ENCODE data around the gene FMN2. TPM values are rescaled to one million over a fixed set of nuclear protein-coding genes. Genes with fewer than 3 reads are reported as not detected.

FMN2 gene
- polyA plus RNA-seq, 3 donors: not detected

DNA sequence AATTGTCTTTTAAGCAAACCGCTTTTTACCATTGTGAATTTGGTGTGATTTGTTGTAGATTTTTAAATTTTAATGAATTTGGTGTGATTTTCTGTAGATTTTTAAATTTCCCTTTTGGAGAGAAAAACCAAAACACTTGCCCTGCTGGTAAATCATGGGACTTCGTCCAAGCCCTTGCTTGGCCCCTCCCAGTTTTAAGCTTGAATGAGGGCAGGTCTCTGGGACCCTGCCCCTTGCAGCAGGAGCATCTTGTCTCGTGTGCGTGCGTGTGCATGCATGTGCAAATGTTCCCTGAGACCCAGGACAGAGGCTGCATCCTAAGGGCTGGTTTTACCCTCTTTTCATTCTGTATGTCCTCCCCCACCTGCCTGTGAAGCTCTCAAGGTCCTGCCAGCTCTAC lies 271.6 kb downstream of the FMN2 start:
- H3K27ac ChIP-seq (ENCODE audit: low read depth in 1 of 2, low read length in 2 of 2): no peak overlapping the region
- no peaks in the 10 kb centered on the region for H3K79me2 ChIP-seq (ENCODE audit: insufficient read depth, low read length)
- no peak for TF ChIP-seq CTCF (IDR thresholded peaks at IDR 0.05)
- H3K4me2 ChIP-seq (replicated peaks; ENCODE audit: extremely low read depth, low read length, poor library complexity, severe bottlenecking): no peak overlapping the region
- no peaks in the 10 kb centered on the region for H3K36me3 ChIP-seq (replicated peaks in 1 of 2; ENCODE audit: control insufficient read depth in 1 of 2, insufficient read depth in 2 of 2, low read length in 2 of 2)
- H3K9me3 Mint-ChIP-seq: peaks cover 0 to 8% (median 2%) of the 10 kb centered on the region in 7 donors
- H3K4me3 Mint-ChIP-seq: no peak overlapping the region
- H3K27me3 Mint-ChIP-seq (ENCODE audit: low read depth in 3 of 3): peaks cover 0 to 2% (median 1%) of the 10 kb centered on the region in 3 donors
- H3K27ac Mint-ChIP-seq: no peak overlapping the region
- H3K36me3 Mint-ChIP-seq: no peaks in the 10 kb centered on the region
- no peak overlapping the region for H2AFZ ChIP-seq (ENCODE audit: insufficient read depth, low read depth, low read length, poor library complexity, severe bottlenecking)
- intact Hi-C loops (cut with micrococcal nuclease): no loop called here
- no peaks in the 10 kb centered on the region for H3K4me1 ChIP-seq (ENCODE audit: control insufficient read depth in 1 of 2, insufficient read depth in 2 of 2, low read length in 2 of 2)
- H4K20me1 ChIP-seq (ENCODE audit: insufficient read depth, low read length): no peaks in the 10 kb centered on the region
- H3K9me3 ChIP-seq (replicated peaks in 1 of 2; ENCODE audit: control insufficient read depth in 1 of 2, insufficient read depth in 1 of 2, low read length in 2 of 2): no peaks in the 10 kb centered on the region
- H3K27me3 ChIP-seq (ENCODE audit: control insufficient read depth in 2 of 2, insufficient read depth in 2 of 2, low read length in 2 of 2): no peaks in the 10 kb centered on the region
- 50% methylated on average over 4 of the region's 5 CpGs for WGBS (ENCODE audit: insufficient coverage)
- no peaks in the 10 kb centered on the region for H3K4me1 Mint-ChIP-seq
- H3K9ac ChIP-seq (ENCODE audit: insufficient read depth, low read length, poor library complexity, severe bottlenecking): no peak overlapping the region
- no peak for DNase-seq
- H3K4me3 ChIP-seq (replicated peaks in 1 of 3; ENCODE audit: low read depth in 2 of 3, low read length in 3 of 3): no peak overlapping the region

GRCh38 chr1:240363914-240364313 lies 272.2 kb downstream of the FMN2 start:
- Mint-ChIP-seq H3K36me3 (no peaks in the 10 kb centered on the region), H3K4me3 (no peak overlapping the region), H3K4me1 (no peaks in the 10 kb centered on the region), H3K9me3 (peaks cover 0 to 6% (median 3%) of the 10 kb centered on the region in 7 donors), H3K27me3 (ENCODE audit: low read depth in 3 of 3) (peaks cover 0 to 2% (median 1%) of the 10 kb centered on the region in 3 donors), H3K27ac (no peak overlapping the region)
- H3K9me3 ChIP-seq (replicated peaks in 1 of 2; ENCODE audit: control insufficient read depth in 1 of 2, insufficient read depth in 1 of 2, low read length in 2 of 2): no peaks in the 10 kb centered on the region
- no peak overlapping the region for H3K27ac ChIP-seq (ENCODE audit: low read depth in 1 of 2, low read length in 2 of 2)
- no peak for TF ChIP-seq CTCF (IDR thresholded peaks at IDR 0.05)
- intact Hi-C loops (cut with micrococcal nuclease): no loop called here
- no peaks in the 10 kb centered on the region for H3K4me1 ChIP-seq (ENCODE audit: control insufficient read depth in 1 of 2, insufficient read depth in 2 of 2, low read length in 2 of 2)
- H4K20me1 ChIP-seq (ENCODE audit: insufficient read depth, low read length): no peaks in the 10 kb centered on the region
- H3K27me3 ChIP-seq (ENCODE audit: control insufficient read depth in 2 of 2, insufficient read depth in 2 of 2, low read length in 2 of 2): no peaks in the 10 kb centered on the region
- H2AFZ ChIP-seq (ENCODE audit: insufficient read depth, low read depth, low read length, poor library complexity, severe bottlenecking): no peak overlapping the region
- no peak for DNase-seq
- no peaks in the 10 kb centered on the region for H3K36me3 ChIP-seq (replicated peaks in 1 of 2; ENCODE audit: control insufficient read depth in 1 of 2, insufficient read depth in 2 of 2, low read length in 2 of 2)
- H3K9ac ChIP-seq (ENCODE audit: insufficient read depth, low read length, poor library complexity, severe bottlenecking): no peak overlapping the region
- no peak overlapping the region for H3K4me2 ChIP-seq (replicated peaks; ENCODE audit: extremely low read depth, low read length, poor library complexity, severe bottlenecking)
- no peaks in the 10 kb centered on the region for H3K79me2 ChIP-seq (ENCODE audit: insufficient read depth, low read length)
- 80% methylated on average over 1 of the region's 3 CpGs for WGBS (ENCODE audit: insufficient coverage)
- no peak overlapping the region for H3K4me3 ChIP-seq (replicated peaks in 1 of 3; ENCODE audit: low read depth in 2 of 3, low read length in 3 of 3)
